HG03196 (cell line): ENCODE data around the gene SCAMP5.
A peak's percentile ranks its signal among the peaks of the same experiment; 100 is the strongest.

Source experiments
- ATAC-seq: cut with Tn5 transposase; IDR thresholded peaks from one replicate; pipeline ENCODE4 v1.9.1; 2021; ENCODE audit not compliant: unreplicated experiment

SCAMP5 gene, protein sequence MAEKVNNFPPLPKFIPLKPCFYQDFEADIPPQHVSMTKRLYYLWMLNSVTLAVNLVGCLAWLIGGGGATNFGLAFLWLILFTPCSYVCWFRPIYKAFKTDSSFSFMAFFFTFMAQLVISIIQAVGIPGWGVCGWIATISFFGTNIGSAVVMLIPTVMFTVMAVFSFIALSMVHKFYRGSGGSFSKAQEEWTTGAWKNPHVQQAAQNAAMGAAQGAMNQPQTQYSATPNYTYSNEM

DNA sequence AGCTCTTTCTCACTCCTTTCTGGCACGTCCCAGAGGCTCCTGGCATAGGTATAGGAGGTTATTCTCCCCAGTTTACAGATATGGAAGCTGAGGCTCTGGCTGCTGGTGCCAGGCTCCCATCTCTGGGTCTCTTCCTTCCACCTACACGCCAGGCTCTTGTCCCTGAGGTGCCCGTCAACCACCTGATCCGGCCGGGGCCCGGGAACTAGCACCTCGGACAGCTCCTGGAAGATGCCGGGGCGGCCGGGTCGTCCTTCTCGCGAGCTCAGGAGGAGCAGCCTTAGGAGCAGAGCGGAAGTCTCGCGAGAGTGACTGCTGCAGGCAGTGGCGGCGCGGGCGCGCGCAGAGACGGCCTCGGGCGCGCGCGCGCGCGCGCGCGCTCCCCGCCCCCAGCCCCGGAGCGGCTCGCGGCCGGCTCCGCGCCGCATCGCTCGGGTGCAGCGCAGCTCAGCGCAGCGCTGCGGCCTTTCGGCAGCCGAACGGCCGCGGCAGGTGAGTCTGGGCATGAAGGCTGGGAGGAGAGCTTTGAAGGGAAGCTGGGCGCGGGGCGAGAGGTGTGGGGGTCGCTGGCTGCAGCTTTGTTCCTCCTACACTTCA is at the start of gene SCAMP5:
SCAMP5 (plus strand) TSS at position 382 of the 597 bp plus-strand sequence. CDS start 16,277 bp downstream, outside the sequence.
- peak; percentile 74 for ATAC-seq

DNA sequence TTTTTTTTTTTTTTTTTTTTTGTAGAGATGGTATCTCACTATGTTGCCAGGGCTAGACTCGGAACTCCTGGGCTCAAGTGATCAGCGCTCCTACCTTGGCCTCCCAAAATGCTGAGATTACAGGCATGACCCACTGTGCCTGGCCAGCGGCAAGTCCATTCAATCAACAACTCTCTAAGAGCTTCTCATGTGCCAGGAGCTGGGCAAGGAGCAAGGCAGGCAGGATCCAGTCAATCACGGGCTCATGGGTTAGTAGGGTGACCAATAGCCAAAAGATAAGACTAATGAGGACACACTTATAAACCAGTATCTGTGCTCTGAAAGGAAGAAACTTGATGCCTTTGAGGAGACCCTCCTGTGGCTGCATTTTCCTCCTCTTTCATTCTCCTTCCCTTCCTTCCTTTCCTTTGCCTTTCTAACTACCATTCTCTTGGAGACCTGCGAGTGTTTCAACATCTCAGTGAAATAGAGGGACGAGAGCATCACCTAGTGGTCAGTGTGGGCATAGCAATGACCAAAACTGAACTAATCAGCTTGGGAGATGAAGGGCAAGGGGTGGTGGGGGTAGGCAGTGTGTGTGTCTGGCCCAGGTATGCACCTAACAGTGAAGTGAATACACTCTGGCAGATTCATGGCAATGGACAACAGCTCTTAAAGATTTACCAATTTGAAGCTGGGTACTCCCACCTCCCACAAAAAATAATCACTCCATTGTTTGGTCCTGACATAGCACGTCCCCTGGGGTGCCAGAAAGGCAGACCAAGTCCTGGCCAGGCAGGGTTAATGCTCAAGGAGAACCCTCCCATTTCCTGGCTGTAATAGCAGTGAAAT is 45.1 kb upstream of the SCAMP5 start:
- ATAC-seq, result no peak

DNA sequence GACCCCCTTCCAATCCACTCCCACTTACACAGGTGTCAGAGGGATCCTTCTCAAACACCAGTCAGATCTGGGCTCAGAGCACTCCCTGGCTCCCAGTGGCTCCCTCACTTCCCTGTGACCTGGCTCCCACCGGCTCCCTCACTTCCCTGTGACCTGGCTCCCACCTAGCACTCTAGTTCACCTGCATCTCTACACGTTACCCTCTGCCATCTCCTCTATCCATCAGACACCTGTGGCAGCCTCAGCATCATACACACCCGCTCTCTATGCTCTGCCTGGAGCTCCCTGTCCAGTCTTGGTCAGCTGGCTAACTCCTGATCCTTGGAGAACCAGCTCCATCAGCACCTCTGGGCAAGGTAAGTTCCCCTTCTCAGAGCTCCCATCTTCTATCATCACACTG is 44.4 kb upstream of the SCAMP5 start:
- no peak for ATAC-seq

DNA sequence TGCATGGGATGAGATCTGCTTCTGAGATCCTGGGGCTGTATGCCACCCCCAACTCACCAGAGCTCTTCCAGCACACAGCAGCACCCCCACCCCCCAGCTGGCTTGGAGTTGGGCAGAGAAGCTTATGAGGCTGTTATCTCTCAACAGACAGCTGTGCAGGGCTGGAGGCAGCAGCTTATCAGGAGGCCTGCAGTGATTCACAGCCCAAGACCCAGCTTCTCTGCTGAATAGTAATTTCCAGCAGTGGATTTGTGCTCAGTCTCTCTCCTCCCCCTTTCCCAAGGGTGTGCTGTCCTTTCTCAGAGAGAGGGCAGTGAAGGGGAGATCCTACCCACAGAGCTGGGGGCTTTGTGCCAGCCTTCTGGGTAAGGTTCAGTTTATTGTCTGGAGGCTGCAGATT is 40.8 kb upstream of the SCAMP5 start:
- no peak for ATAC-seq

DNA sequence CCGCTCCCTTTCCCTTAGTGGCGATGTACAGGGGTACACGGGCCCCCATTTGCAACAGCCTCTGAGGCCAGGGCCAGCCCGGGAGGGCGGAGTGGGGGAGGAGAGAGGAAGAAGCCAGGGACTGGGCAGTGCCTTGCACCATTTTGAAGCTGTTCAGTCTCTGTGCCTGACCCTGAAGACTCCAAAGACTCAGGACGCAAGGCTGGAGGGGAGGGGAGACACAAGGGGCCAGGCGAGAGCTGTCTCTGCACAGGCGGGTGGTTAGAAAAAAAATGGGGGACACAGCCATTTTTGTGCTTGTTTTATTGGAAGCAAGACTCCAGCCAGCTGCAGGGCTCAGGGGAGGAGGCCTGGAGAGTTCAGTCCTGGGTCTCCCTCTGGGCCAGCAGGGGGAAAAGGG is 40.3 kb upstream of the SCAMP5 start:
- no peak for ATAC-seq

DNA sequence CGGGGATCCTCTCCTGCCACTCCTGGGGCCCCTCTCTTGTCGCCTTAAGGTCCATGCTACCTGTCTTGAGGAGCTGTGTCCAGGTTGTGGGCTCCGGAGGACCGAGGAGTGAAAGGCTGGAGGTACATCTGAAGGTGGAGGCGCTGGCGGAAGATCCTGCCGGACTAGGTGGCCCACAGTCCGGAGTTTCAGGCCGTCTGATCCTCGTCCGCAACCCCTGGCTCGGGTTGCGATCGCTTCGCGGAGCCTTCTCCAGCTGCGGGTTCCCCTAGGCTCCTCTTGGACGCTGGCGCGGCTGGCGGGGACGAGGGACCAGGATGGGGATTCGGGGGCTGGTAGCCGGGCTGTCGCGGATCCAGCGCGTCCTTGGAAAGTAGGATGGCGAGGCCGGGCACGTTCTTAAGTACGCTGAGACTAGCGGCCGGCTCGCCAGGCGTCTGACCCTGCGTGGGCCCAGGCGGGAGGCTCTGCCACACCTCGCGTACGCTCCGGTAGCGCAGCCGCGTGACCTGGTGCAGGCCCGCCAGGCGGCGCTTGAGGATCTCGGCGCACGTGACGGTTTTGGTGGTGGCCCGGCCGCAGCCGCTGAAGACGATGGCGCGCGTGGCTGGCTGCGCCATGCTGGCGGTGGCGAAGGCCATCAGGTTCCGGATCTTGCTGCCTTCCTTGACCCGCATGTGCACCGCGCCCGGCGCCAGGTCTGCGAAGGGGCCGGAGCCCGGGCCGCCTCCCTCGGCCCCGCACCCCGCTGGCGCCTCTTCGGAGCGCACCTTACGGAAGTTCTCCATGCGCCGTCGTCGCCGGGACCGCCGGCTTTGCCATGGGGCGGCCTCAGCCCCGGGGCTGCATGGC is 39.3 kb upstream of the SCAMP5 start:
- ATAC-seq, result peak; percentile 26

DNA sequence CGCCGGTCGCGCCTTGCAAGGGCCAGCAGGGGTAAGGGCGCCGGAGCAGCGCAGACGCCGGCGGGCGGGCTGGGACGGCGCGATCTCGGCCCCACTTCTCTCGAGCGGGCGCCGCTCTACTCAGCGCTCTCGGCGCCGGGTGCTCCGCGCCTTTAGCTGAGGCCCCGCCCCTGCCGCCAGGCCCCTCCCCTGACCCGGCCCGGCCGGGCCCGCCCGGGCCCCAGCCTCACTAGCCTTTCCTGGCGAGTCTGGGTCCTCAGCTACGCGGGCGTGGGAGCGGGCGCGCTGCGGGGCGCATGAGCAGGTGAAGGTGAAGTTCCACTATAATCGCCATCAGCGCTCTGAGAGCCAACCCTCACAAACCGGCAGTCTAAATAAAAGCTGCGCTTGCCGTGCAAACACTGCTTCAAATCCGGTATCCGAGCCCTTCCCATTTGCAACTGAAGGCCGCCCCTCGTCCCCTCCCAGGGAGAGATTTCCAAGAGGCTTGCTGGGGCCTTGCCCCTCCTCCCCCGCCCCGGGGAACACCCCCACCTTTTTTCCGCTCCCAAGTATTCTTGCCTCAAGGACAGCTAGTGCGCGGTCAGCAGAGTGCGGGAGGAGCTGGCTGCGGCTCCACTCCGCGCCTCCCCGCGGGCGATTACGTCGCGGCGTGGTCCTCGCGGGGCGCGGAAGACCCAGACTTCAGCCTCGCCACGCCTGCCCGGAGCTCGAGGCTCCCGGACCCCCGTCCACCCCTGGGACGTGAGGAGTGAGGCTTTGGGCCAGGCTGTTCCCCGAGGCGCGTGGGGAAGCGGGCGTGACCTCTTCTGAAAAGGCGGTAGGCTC is 38.5 kb upstream of the SCAMP5 start, which contains the start of gene RPP25:
RPP25 (minus strand) TSS at position 125 of the 828 bp plus-strand sequence. CDS start 189 bp downstream, outside the sequence.
- peak; percentile 73 for ATAC-seq

DNA sequence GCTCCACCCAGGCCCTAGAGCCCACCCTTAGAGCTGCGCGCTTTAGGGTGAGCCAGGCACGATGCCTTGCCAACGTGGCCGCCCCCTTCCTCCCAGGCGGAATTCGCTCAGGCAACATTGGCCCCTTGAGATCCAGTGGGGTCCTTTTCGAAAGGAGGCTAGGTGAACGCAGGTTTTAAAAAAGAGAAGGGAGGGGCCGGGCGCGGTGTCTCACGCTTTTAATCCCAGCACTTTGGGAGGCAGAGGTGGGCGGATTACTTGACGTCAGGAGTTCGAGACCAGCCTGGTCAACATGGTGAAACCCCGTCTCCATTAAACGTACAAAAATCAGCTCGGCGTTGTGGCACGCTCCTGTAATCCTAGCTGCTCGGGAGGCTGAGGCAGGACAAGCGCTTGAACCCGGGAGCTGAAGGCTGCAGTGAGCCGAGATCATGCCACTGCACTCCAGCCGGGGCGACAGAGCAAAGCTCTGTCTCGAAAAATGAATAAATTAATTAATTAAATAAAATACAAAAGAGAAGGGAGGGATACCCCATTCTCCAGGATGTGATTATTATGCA is 37.8 kb upstream of the SCAMP5 start:
- no peak for ATAC-seq

DNA sequence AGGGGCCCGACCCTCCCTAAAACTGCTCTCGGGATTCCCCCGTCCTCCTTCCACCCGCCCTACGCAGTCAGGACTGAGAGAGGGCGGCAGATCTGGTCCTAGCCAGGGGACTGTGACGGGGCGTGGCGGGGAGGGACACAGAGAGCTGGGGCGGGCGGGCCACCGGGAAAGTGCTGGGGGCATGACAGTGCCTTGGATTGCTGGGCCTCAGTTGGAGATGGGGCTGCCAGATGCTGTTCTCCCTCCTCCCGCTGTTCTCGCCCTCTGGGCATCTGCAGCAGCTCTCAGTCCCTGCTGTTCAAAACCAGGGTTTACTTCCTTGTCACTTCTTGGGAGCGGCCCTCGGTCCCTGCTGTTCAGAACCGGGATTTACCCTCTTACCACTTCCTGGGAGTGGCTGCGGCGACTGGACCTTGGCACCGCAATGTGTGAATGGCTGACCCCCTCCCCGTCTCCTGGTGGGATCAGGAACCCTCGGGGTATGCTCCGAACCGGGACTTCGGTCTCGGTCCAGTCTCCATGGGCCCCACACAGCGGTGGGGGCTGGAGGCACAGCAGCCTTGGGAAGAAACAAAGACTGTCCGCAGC is 36.9 kb upstream of the SCAMP5 start:
- ATAC-seq, result no peak

DNA sequence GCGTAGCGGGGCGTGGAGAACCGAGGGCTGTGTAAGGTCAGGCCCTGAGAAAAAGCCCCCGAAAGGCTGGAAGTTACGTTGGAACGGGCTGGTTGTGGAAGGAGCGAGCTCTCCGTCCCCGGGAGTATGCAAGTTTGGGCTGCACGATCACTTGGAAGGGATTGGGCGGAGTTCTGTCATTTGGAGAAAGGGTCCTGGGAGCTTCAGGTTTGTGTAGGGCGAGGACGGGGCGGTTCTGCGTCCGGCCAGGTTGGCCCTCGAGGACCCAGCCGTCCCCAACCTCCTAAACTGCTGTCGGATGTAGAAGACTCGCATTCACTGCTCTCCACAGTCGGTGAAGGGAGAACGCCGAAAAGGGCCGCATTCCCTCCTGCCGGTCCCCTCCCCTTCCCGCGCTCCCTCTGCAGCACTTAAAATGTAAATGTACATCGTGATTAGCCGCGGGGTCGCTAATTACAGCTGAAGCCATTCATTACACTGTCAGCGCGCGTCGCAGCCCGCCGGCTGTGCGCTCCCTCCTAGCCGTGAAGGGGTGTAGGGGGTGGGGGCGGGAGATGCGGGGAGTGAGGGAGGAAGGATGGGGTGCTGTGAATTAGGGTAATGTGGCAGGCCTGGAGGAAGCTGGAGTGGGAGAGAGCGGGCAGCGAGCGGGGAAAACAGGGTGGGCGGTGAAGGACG is 36.3 kb upstream of the SCAMP5 start:
- no peak for ATAC-seq

DNA sequence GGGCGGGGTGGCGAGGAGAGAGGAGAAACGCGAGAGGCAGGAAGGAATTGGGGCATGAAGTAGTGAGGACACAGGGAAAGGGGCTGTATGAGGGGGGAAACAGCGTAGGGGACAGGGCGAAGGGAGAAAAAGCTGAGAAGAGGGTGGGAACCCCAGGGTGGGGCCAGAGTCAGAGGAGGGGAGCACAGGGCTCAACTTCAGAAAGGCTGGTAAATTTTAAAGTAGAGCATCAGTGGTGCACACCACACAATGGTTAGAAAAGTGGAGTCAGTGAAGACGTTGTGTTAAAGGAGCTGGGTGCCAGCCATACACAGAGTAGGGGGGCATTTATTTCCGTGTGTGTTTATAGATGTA is 35.8 kb upstream of the SCAMP5 start:
- ATAC-seq, result no peak

DNA sequence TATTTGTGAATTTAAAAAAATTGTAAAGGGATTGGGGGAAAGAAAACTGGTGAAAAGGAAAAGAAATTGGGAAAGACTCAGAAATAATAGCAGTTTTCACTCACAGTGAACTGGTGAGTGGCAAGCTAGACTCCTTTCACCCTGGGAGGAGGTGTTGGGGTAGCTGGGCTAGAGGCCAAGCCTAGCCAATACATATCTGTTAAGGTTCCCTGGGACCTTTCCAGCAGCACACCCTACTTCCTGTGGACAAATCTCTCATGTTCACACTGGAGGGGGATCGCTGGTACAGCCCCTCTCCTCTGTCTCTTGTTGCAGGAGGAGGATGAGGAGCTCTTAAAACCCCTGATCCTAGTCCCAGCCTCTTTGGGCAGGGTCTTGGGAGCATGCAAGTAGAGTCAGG is 35.1 kb upstream of the SCAMP5 start:
- no peak for ATAC-seq

DNA sequence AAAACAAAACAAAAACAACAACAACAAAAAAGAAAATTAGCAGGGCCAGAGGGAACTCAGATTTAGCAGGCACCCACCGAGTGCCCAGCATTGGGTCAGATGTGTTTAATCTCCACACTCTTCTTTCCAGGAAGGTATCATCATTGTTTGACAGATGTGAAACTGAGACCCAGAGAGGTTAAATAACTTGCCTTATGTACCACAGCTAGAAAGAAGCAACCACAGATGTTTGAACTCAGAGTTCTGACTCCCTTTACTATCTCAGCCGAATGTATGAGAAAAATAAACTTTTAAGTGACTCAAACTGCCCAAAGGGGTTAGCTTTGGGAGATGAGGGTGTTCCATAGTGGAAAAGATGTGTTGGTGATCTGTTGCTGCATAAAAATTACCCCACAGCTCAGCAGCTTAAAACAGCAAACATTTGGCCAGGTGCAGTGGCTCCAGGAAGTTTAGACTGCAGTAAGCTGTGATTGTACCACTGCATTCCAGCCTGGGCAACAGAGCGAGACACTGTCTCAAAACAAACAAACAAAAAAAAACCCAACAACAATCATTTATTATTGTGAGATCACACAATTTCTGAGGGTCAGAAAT is 34.3 kb upstream of the SCAMP5 start:
- no peak for ATAC-seq

DNA sequence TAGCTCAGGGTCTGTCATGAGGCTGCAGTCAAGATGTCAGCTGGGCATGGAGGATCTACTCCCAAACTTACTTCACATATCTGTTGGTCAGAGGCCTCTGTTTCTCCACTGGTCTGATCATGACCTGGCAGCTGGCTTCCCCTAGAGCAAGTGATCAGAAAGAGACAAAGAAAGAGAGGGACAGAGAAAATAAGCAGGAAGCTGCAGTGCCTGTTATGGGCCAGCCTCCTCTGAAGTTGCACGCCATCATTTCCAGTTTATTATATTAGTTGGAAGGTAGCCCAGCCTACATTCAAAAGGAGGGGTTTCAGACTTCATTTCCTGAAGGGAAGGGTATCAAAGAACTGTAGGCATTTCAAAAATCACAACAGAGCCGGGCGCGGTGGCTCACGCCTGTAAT is 33.7 kb upstream of the SCAMP5 start:
- no peak for ATAC-seq

DNA sequence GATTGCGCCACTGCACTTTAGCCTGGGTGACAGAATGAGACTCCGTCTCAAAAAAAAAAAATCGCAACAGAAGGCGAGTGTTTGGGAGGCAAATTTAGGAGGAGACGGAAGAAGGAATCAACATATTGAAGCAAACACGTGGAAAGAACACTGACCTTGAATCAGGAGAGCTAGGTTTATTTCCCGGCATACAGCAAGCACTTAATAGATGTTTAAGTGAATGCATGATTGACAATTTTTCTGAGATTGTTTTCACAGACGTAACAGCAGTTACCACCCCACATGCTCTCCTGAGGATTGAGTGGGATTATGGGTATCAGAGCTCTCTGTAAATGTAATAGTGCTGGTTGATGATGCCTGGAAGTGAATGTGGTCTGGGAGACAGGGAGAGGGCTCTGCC is 33.1 kb upstream of the SCAMP5 start:
- no peak for ATAC-seq

DNA sequence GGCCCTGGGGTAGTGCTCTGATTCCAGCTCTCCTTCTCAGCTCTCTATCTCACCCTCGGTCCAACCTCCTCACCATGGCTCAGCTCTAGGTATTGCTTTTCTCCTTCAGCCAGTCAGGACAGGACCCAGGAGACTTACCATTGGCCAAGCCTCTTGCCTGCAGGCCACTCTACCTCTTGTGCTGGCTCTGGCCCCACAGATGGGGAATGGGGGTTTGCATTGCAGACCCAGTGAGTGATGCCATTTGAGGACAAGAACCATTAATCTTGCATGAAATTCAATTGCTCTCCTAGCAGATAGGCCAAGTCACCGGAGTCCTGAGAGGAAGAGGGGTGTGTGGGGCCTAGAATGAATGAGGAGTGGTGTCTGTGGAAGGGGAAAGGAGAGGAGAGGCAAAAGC is 32.7 kb upstream of the SCAMP5 start:
- no peak for ATAC-seq

DNA sequence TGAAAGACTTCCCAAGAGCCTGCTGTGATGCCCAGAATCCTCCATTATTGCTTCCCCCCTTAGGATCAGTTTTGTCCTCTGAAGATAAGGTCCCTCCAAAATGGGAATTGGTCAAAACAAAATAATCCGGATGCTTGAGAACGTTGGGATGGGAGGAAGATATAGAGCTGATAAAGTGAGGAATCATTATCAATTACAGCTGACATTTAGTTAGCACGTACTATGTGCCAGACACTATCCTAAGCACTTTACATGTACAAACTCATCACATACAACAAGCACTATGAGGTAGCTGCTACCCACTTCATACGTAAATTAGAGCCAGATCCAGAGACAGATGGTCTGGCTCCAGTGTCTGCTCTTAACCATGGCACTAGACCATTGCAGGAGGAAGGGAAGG is 32.1 kb upstream of the SCAMP5 start:
- ATAC-seq, result no peak

DNA sequence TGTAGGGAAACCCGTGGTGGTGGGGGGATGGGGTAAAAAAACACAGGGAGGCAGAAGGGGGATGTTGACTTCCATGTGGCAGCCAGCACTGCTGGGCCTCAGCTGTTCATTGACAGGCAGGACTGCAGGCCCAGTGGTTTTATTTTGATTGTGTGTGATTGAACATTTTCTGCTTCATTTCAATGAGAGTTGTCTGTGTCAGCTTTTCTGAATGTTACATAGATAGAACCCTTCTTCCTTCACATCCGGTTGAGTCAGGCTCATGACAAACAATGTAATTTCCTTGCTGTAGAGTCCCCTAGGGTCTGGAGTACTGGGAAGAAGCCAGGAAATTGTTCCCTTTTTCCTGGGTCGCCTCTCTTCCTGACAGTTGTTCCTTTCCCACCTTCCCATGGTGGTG is 30.6 kb upstream of the SCAMP5 start:
- ATAC-seq, result no peak

DNA sequence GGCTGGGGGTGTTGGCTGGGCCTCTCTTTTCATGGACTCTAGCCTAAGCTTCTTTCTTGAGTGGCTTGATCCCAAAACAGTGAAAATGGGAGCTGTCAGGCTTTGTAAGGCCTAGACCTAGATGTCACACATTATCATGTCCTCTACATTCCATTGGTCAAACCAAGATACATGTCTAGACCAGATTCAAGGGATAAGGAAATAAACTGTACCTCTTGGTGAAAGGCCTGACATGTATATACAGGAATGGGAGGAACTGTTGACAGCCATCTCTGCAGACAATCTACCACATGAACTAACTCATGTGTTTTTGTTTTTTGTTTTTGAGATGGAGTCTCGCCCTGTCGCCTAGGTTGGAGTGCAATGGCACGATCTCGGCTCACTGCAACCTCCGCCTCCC is 27.7 kb upstream of the SCAMP5 start:
- no peak for ATAC-seq
